Liver (tissue), 9 donors: Measurements from ENCODE around the gene SLC25A13. TPM values are rescaled to one million over a fixed set of nuclear protein-coding genes. Genes with fewer than 3 reads are reported as not detected.

ENCODE experiments used
- DNase-seq: peaks from one replicate; pipeline ENCODE4 v3.0.0-alpha.2; 2017; ENCODE audit warnings: low spot score
- H3K27ac ChIP-seq, 2 donors: one replicate each; pipeline ENCODE4 v1.7.0; 2013; ENCODE audit warnings: inconsistent platforms in 2 of 2, low read length in 2 of 2, control low read depth in 1 of 2, low read depth in 1 of 2, mild to moderate bottlenecking in 1 of 2
- H3K27me3 ChIP-seq, 4 donors: one replicate each; pipeline versions ENCODE4 v1.6.1 to v1.7.0; 2013; ENCODE audit warnings: low read length in 3 of 4, inconsistent platforms in 1 of 4, mild to moderate bottlenecking in 1 of 4, moderate library complexity in 1 of 4; ENCODE audit not compliant: control insufficient read depth in 4 of 4, insufficient read depth in 4 of 4
- H3K36me3 ChIP-seq, 4 donors: one replicate each; pipeline versions ENCODE4 v1.6.1 to v1.7.0; 2013; ENCODE audit warnings: low read length in 3 of 4, mild to moderate bottlenecking in 3 of 4, low read depth in 1 of 4, moderate library complexity in 1 of 4; ENCODE audit not compliant: control insufficient read depth in 4 of 4, insufficient read depth in 3 of 4
- H3K4me1 ChIP-seq, 4 donors: one replicate each; pipeline versions ENCODE4 v1.6.1 to v1.7.0; 2013; ENCODE audit warnings: low read length in 3 of 4, mild to moderate bottlenecking in 3 of 4, moderate library complexity in 1 of 4; ENCODE audit not compliant: control insufficient read depth in 4 of 4, insufficient read depth in 4 of 4
- H3K4me3 ChIP-seq, 3 donors: one replicate each; pipeline versions ENCODE4 v1.6.1 to v1.7.0; 2013; ENCODE audit warnings: low read length in 3 of 3, control low read depth in 1 of 3, low read depth in 1 of 3, mild to moderate bottlenecking in 1 of 3
- H3K9ac ChIP-seq, 2 donors: one replicate each; pipeline ENCODE4 v1.7.0; 2013; ENCODE audit warnings: low read length in 2 of 2, mild to moderate bottlenecking in 2 of 2, moderate library complexity in 2 of 2, control low read depth in 1 of 2, low read depth in 1 of 2
- H3K9me3 ChIP-seq, 4 donors: one replicate each; pipeline versions ENCODE4 v1.6.1 to v1.7.0; 2013; ENCODE audit warnings: low read length in 3 of 4; ENCODE audit not compliant: control insufficient read depth in 4 of 4
- ATF3 ChIP-seq: IDR thresholded peaks from 2 replicates; pipeline ENCODE4 v1.6.1; 2016; ENCODE audit warnings: antibody characterized with exemption
- EGR1 ChIP-seq, 2 donors: IDR thresholded peaks; 2 replicates each; pipeline ENCODE4 v1.6.1; 2016 to 2018; ENCODE audit warnings: antibody characterized with exemption in 2 of 2, low read depth in 2 of 2
- FOXA1 ChIP-seq: IDR thresholded peaks from 2 replicates; pipeline ENCODE4 v1.6.1; 2016; ENCODE audit warnings: antibody characterized with exemption
- FOXA2 ChIP-seq: IDR thresholded peaks from 2 replicates; pipeline ENCODE4 v1.6.1; 2016; ENCODE audit warnings: antibody characterized with exemption
- GABPA ChIP-seq, 2 donors: IDR thresholded peaks in 1 of 2; conservative IDR thresholded peaks in 1 of 2; 2 replicates each; pipeline ENCODE4 v1.6.1; 2016; ENCODE audit warnings: antibody characterized with exemption in 2 of 2, mild to moderate bottlenecking in 1 of 2, moderate library complexity in 1 of 2
- HNF4A ChIP-seq, 2 donors: conservative IDR thresholded peaks; 2 replicates each; pipeline ENCODE4 v1.6.1; 2016; ENCODE audit warnings: antibody characterized with exemption in 2 of 2, mild to moderate bottlenecking in 2 of 2
- HNF4G ChIP-seq: IDR thresholded peaks from 2 replicates; pipeline ENCODE4 v1.6.1; 2016; ENCODE audit warnings: antibody characterized with exemption
- JUND ChIP-seq, 2 donors: IDR thresholded peaks; 2 replicates each; pipeline ENCODE4 v1.6.1; 2016; ENCODE audit warnings: antibody characterized with exemption in 2 of 2
- MAX ChIP-seq: IDR thresholded peaks from 2 replicates; pipeline ENCODE4 v1.6.1; 2016; ENCODE audit warnings: antibody characterized with exemption
- NR2F2 ChIP-seq: IDR thresholded peaks from 2 replicates; pipeline ENCODE4 v1.6.1; 2016; ENCODE audit warnings: antibody characterized with exemption
- RAD21 ChIP-seq, 2 donors: IDR thresholded peaks; 2 replicates each; pipeline ENCODE4 v1.6.1; 2016; ENCODE audit warnings: antibody characterized with exemption in 2 of 2, mild to moderate bottlenecking in 2 of 2
- REST ChIP-seq: IDR thresholded peaks from 2 replicates; pipeline ENCODE4 v1.6.1; 2016; ENCODE audit warnings: antibody characterized with exemption, mild to moderate bottlenecking
- RXRA ChIP-seq, 2 donors: IDR thresholded peaks; 2 replicates each; pipeline ENCODE4 v1.6.1; 2017 to 2018; ENCODE audit warnings: antibody characterized with exemption in 2 of 2, mild to moderate bottlenecking in 1 of 2
- TAF1 ChIP-seq: conservative IDR thresholded peaks from 2 replicates; pipeline ENCODE4 v1.6.1; 2016; ENCODE audit warnings: antibody characterized with exemption, mild to moderate bottlenecking
- YY1 ChIP-seq: IDR thresholded peaks from 2 replicates; pipeline ENCODE4 v1.6.1; 2016; ENCODE audit warnings: antibody characterized with exemption, mild to moderate bottlenecking
- ZBTB33 ChIP-seq: IDR thresholded peaks from 2 replicates; pipeline ENCODE4 v1.6.1; 2016; ENCODE audit warnings: antibody characterized with exemption
- WGBS: extraction: QIAGEN DNeasy Blood & Tissue Kit; methylation state at CpG from one replicate; pipeline ENCODE4 v1.1.7; 2013; 5-methylcytosine and 5-hydroxymethylcytosine counted together
- polyA plus RNA-seq, 2 donors: library from polyadenylated mRNA; stranded (reverse) in 1 of 2; unstranded in 1 of 2; fragments of 200-250 nt in 1 of 2; fragments of >200 nt in 1 of 2; fragmentation: Nextera tagmentation in 1 of 2; extraction: Ambion mirVana in 1 of 2; gene quantifications; one replicate each; pipeline versions ENCODE4 v1.2.1 to v1.2.3, GENCODE V29; 2013 to 2015
- total RNA-seq, 2 donors: library from RNA; depleted of rRNA; stranded (reverse); fragments of >200 nt; gene quantifications; one replicate each; pipeline ENCODE4 v1.2.3, GENCODE V29; 2014
- donor health status: healthy.
- donor health status: healthy.
- donor health status: healthy.
- donor health status: healthy.
- donor health status: healthy.

The SLC25A13 gene
- total and polyA plus RNA-seq, 4 donors, result 45.6 to 116 (median 63.9) TPM

- Histone ChIP-seq H3K36me3 (peaks cover 2 to 5% (median 2%) of the 10 kb centered on the region in 4 donors), H3K27me3 (no peaks in the 10 kb centered on the region), H3K4me1 (peaks cover 0 to 9% (median 4%) of the 10 kb centered on the region in 4 donors), H3K9ac (no peak overlapping the region), H3K9me3 (no peaks in the 10 kb centered on the region), H3K27ac (no peak overlapping the region), H3K4me3 (no peak overlapping the region)
- TF ChIP-seq HNF4A (conservative IDR thresholded peaks at IDR 0.05), result no peak
- TF ChIP-seq NR2F2, result no peak
- no peak for TF ChIP-seq ZBTB33
- no peak for TF ChIP-seq HNF4G
- no peak for TF ChIP-seq JUND (IDR thresholded peaks at IDR 0.05)
- TF ChIP-seq GABPA (IDR thresholded peaks at IDR 0.05 in 1 of 2, conservative IDR thresholded peaks at IDR 0.05 in 1 of 2), result no peak
- TF ChIP-seq MAX, result no peak
- TF ChIP-seq RAD21 (IDR thresholded peaks at IDR 0.05), result no peak
- no peak for TF ChIP-seq RXRA (IDR thresholded peaks at IDR 0.05)
- no peak for TF ChIP-seq TAF1
- DNase-seq, result no peak
These were observed 109.9 kb downstream of the SLC25A13 start for GRCh38 chr7:96211954-96212353.

GRCh38 chr7:96205665-96206064, 116.2 kb downstream of the SLC25A13 start:
- WGBS, result 75% methylated on average over 2 of the region's 2 CpGs
- Histone ChIP-seq H3K4me3 (no peak overlapping the region), H3K36me3 (peaks cover 2 to 11% (median 3%) of the 10 kb centered on the region in 4 donors), H3K27ac (no peak overlapping the region), H3K9ac (no peak overlapping the region), H3K4me1 (peaks cover 2 to 10% (median 3%) of the 10 kb centered on the region in 4 donors), H3K27me3 (no peaks in the 10 kb centered on the region), H3K9me3 (no peaks in the 10 kb centered on the region)
- no peak for TF ChIP-seq FOXA1
- no peak for TF ChIP-seq YY1
- no peak for TF ChIP-seq TAF1
- no peak for TF ChIP-seq EGR1 (IDR thresholded peaks at IDR 0.05; ENCODE audit: low read depth in 2 of 2)
- no peak for TF ChIP-seq FOXA2
- TF ChIP-seq RXRA (IDR thresholded peaks at IDR 0.05), result no peak
- TF ChIP-seq ATF3, result no peak
- TF ChIP-seq MAX, result no peak
- no peak for TF ChIP-seq GABPA (IDR thresholded peaks at IDR 0.05 in 1 of 2, conservative IDR thresholded peaks at IDR 0.05 in 1 of 2)
- no peak for TF ChIP-seq RAD21 (IDR thresholded peaks at IDR 0.05)
- no peak for TF ChIP-seq NR2F2
- no peak for TF ChIP-seq HNF4A (conservative IDR thresholded peaks at IDR 0.05)
- no peak for TF ChIP-seq REST
- no peak for TF ChIP-seq ZBTB33
- DNase-seq, result no peak
